ENCODE measurements around the gene PLOD3. TPM values are rescaled to one million over a fixed set of nuclear protein-coding genes. Genes with fewer than 3 reads are reported as not detected.

The PLOD3 gene
- total and polyA plus RNA-seq, 11 donors, result 22.2 to 77.6 (median 42.0) TPM

- DNase-seq (peak; percentile 51 to 86 (median 71)), ATAC-seq (peak in 3 of 4 donors; percentile 12 to 51 (median 41))
- Histone ChIP-seq H3K27ac (no peak overlapping the region), H3K4me3 (no peak overlapping the region), H3K9me3 (no peaks in the 10 kb centered on the region), H3K27me3 (peaks cover 71 to 100% (median 96%) of the 10 kb centered on the region in 9 donors), H3K4me1 (peaks cover 0 to 55% (median 32%) of the 10 kb centered on the region in 12 donors), H3K36me3 (no peaks in the 10 kb centered on the region)
- TF ChIP-seq CTCF (IDR thresholded peaks at IDR 0.05) (peak; percentile 77 to 88 (median 83)), POLR2A (IDR thresholded peaks at IDR 0.05) (no peak)
- intact Hi-C loops (cut with DNase I), result loop anchor here in 2 of 10 donors (2.0 kb wide), 2 partner anchors 25 to 73 kb away; no protein-coding TSS in a partner anchor
- 1 to 4% (median 2%) methylated on average over 22 to 33 of the region's 33 CpGs for whole genome bisulfite sequencing, 4 donors
These were observed 47.4 kb downstream of the PLOD3 start for GRCh38 chr7:101169838-101170551.

- Histone ChIP-seq H3K27ac (no peak overlapping the region), H3K4me3 (no peak overlapping the region), H3K27me3 (peaks cover 69 to 100% (median 96%) of the 10 kb centered on the region in 9 donors), H3K36me3 (no peaks in the 10 kb centered on the region), H3K9me3 (no peaks in the 10 kb centered on the region), H3K4me1 (peaks cover 0 to 60% (median 37%) of the 10 kb centered on the region in 12 donors)
- ATAC-seq (no peak), DNase-seq (no peak)
- TF ChIP-seq CTCF (IDR thresholded peaks at IDR 0.05), result no peak
- no peak for TF ChIP-seq POLR2A (IDR thresholded peaks at IDR 0.05)
- intact Hi-C loops (cut with DNase I), result loop anchor here in 2 of 10 donors (2.0 kb wide), 2 partner anchors 24 to 72 kb away; no protein-coding TSS in a partner anchor
- WGBS, 4 donors, result 2 to 4% (median 2%) methylated on average over 18 of the region's 18 CpGs
These were observed 48.1 kb downstream of the PLOD3 start for GRCh38 chr7:101169110-101169837.

GRCh38 chr7:101168412-101169049, 48.9 kb downstream of the PLOD3 start:
- intact Hi-C loops (cut with DNase I), result loop anchor here in 2 of 10 donors (2.0 kb wide), 2 partner anchors 24 to 72 kb away; no protein-coding TSS in a partner anchor
- H3K9me3 ChIP-seq, result no peaks in the 10 kb centered on the region
- H3K4me3 ChIP-seq, result no peak overlapping the region
- H3K36me3 ChIP-seq, result no peaks in the 10 kb centered on the region
- ATAC-seq (no peak), DNase-seq (no peak)
- H3K27ac ChIP-seq, result no peak overlapping the region
- H3K4me1 ChIP-seq, result peaks cover 0 to 60% (median 43%) of the 10 kb centered on the region in 12 donors
- H3K27me3 ChIP-seq, result peaks cover 69 to 100% (median 96%) of the 10 kb centered on the region in 9 donors
- TF ChIP-seq POLR2A (IDR thresholded peaks at IDR 0.05), result no peak
- no peak for TF ChIP-seq CTCF (IDR thresholded peaks at IDR 0.05)
- 2 to 7% (median 5%) methylated on average over 6 of the region's 6 CpGs for WGBS, 4 donors
